Measurements from ENCODE around the gene NEO1.

The NEO1 gene

GRCh38 chr15:73329501-73330200, 277.4 kb downstream of the NEO1 start:
- DNase-seq: no peak

GRCh38 chr15:73330206-73331051, 278.2 kb downstream of the NEO1 start:
- in situ Hi-C loops (cut with HindIII; ENCODE audit: low pct_ligation_motif_present, low pct_unique_long_range_greater_than_20kb, low sequenced_read_pairs): no loop called here
- DNase-seq: no peak

More at GRCh38 chr15:73329501-73330200, 277.4 kb downstream of the NEO1 start:
- in situ Hi-C loops (cut with HindIII; ENCODE audit: low pct_ligation_motif_present, low pct_unique_long_range_greater_than_20kb, low sequenced_read_pairs): no loop called here

DNA sequence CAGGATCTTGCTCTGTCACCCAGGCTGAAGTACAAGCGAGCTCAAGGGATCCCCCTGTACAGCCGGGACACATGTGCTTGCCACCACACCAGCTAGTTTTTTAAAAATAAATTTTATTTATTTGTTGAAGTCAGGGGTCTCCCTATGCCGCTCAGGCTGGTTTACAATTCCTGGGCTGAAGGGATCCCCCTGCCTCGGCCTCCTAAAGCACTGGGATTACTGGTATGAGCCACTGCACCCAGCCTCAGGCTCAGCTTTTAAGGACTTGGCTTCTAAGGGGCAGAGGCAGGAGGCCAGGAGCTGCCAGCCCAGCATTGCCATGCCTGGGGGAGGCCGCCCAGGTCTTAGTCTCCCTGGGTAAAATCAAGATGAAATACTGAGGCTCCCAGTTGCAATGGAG, 279.2 kb downstream of the NEO1 start:
- DNase-seq: no peak
- in situ Hi-C loops (cut with HindIII; ENCODE audit: low pct_ligation_motif_present, low pct_unique_long_range_greater_than_20kb, low sequenced_read_pairs): no loop called here

GRCh38 chr15:73331991-73332925, 280.0 kb downstream of the NEO1 start:
- in situ Hi-C loops (cut with HindIII; ENCODE audit: low pct_ligation_motif_present, low pct_unique_long_range_greater_than_20kb, low sequenced_read_pairs): no loop called here

GRCh38 chr15:73333001-73333400, 280.7 kb downstream of the NEO1 start:
- DNase-seq: no peak
- in situ Hi-C loops (cut with HindIII; ENCODE audit: low pct_ligation_motif_present, low pct_unique_long_range_greater_than_20kb, low sequenced_read_pairs): no loop called here

More at GRCh38 chr15:73331991-73332925, 280.0 kb downstream of the NEO1 start:
- no peak for DNase-seq

DNA sequence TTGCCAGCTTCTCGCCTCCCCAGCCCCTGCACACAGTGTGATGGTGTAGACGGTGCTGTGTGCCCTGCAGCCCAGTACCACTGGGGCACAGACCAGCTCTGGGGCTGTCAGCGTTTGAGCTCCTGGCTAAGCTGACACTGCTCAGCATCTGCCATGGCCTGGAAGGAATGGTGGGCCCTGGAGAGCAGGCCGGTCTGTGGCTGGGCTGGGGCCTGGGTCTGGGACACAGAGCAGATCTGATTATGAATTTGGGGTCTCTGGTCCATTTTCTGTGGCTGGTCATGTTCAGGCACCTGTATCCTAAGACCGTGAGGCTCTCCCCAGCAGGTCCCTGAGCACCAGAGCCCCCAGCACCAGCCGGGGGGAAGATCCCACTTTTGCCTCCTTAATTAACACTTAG, 281.8 kb downstream of the NEO1 start:
- in situ Hi-C loops (cut with HindIII; ENCODE audit: low pct_ligation_motif_present, low pct_unique_long_range_greater_than_20kb, low sequenced_read_pairs): no loop called here
- DNase-seq: no peak

DNA sequence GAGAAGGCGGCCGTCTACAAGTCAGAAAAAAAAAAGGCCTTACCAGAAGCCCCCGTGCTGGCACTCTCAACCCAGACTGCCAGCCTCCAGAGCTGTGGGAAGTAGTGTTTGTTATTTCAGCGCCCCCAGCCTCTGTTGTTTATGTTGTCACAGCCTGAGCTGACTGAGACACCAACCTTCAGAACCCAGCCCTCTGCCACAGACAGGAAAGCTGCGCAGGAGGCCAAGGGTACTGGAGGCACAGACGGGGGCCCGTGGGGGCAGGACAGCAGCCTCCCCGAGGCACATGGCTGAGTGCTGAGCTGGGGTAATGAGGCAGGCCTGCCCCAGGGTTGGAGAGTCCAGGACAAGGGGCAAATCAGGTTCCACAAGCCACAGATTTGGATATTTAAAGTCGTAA, 282.8 kb downstream of the NEO1 start:
- in situ Hi-C loops (cut with HindIII; ENCODE audit: low pct_ligation_motif_present, low pct_unique_long_range_greater_than_20kb, low sequenced_read_pairs): no loop called here
- no peak for DNase-seq

- in situ Hi-C loops (cut with HindIII; ENCODE audit: low pct_ligation_motif_present, low pct_unique_long_range_greater_than_20kb, low sequenced_read_pairs): no loop called here
- DNase-seq: no peak
Observed at GRCh38 chr15:73335471-73335870, 283.2 kb downstream of the NEO1 start.

GRCh38 chr15:73336756-73337155, 284.5 kb downstream of the NEO1 start:
- DNase-seq: no peak
- in situ Hi-C loops (cut with HindIII; ENCODE audit: low pct_ligation_motif_present, low pct_unique_long_range_greater_than_20kb, low sequenced_read_pairs): no loop called here

DNA sequence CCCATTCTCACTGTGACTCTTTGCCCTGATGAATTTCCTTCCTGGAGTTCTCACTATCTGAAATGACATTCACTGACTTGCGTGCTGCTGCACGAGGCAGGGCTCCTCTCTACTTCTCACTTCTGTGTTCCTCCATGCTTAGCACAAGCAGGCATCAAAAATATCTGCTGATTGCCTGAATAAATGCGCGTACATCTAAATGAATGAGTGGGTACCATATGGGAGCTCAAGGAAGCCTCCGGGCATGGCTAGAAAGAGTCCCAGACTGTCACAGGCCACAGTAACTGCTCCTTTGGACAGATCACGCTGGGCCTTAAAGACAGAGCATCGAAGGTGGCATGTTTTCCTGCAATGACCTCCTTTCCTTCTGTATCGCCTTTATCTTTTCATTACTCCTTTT, 284.9 kb downstream of the NEO1 start:
- DNase-seq: no peak
- in situ Hi-C loops (cut with HindIII; ENCODE audit: low pct_ligation_motif_present, low pct_unique_long_range_greater_than_20kb, low sequenced_read_pairs): no loop called here

GRCh38 chr15:73338058-73338457, 285.8 kb downstream of the NEO1 start:
- in situ Hi-C loops (cut with HindIII; ENCODE audit: low pct_ligation_motif_present, low pct_unique_long_range_greater_than_20kb, low sequenced_read_pairs): no loop called here

DNA sequence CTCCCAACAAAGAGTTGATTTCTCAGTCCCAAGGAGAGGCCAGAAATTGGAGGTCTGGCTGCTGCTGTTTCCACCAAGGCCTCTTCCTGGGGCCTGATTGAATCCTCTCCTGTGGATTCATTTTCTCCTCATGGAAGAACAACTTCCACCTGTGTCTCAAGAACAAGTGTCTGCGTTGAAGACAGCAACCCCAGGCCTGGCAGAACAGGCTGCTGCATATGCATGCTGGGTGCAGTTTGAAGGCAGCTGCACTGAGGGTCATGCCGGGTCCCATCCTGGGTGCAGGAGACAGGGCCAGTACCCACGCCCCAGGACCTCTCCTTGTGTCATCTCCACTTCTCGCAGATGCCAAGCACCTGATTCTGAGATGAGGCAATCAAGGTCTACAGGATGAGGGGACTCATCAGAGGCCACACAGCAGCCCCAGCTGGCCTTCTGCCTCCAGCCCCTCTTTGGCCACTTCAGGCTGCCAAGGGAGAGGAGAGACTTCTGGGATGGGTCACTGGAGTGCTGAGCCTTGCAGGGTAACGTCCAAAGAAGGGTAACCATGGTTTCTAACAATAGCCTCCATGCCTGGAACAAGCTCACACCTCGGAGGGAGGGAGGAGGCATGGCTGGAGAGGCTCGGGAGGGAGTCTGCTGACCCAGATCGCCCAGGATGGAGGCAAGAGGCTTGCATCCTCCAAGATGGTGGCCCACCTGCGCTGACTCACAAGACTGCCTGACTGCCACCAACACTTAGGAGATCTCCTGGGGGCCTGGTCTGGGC, 286.5 kb downstream of the NEO1 start:
- DNase-seq: no peak
- in situ Hi-C loops (cut with HindIII; ENCODE audit: low pct_ligation_motif_present, low pct_unique_long_range_greater_than_20kb, low sequenced_read_pairs): no loop called here

More at GRCh38 chr15:73338058-73338457, 285.8 kb downstream of the NEO1 start:
- DNase-seq: no peak

GRCh38 chr15:73340502-73341192, 288.4 kb downstream of the NEO1 start:
- in situ Hi-C loops (cut with HindIII; ENCODE audit: low pct_ligation_motif_present, low pct_unique_long_range_greater_than_20kb, low sequenced_read_pairs): no loop called here
- DNase-seq: no peak

DNA sequence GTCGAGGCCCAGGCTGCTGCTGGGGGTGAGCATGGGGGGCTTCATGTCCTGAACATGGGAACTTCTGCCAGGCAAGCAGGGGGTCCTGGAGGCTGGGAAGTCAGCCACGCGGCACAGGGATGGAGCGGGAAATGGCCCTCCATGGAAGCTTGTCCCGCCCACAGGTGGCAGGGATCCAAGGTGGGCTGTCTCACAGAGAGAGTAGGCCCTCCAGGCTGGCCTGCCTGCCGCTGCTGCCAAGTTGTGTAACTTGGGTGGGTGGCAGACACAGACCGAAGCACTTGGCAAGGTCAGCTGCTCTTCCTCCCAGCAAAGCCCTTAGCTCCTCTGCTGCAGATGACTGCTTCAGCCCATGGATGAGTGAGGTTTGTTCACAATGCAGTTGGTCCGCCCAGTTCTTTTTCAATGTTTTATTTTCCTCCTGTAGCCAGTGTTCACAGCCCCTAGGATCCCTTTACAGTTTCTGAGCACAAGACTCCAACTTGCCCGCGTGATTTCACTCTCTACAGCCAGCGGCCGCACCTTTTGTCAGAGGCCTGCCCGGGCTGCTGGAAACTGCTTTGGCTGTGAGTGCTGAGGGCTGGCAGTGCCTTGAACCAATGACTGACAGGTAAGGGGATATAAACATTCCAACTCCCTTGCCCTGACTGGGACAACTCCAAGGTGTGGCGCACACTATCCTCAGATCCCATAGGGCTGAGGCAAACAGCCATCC, 289.8 kb downstream of the NEO1 start:
- in situ Hi-C loops (cut with HindIII; ENCODE audit: low pct_ligation_motif_present, low pct_unique_long_range_greater_than_20kb, low sequenced_read_pairs): no loop called here
- DNase-seq: no peak

GRCh38 chr15:73344056-73344455, 291.8 kb downstream of the NEO1 start:
- in situ Hi-C loops (cut with HindIII; ENCODE audit: low pct_ligation_motif_present, low pct_unique_long_range_greater_than_20kb, low sequenced_read_pairs): no loop called here
- DNase-seq: no peak

DNA sequence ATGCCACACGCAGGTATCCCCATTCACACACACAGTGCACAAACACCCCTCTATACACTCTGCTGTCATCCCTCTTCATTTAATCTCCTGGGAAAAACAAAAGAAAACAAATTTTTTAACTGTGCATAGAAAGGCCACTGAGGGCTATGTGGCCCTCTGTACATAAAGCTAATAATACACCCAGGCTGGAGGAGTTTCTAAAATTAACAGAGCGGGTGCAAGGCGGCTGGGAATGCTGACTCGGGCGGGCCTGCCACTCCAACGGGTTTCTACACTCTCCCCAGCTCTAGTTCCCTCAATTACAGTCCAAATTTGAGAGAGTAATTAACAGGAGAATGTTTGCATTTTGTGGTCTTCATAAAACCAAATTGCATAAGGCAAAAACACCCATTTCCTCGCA, 293.4 kb downstream of the NEO1 start:
- no peak for DNase-seq
- in situ Hi-C loops (cut with HindIII; ENCODE audit: low pct_ligation_motif_present, low pct_unique_long_range_greater_than_20kb, low sequenced_read_pairs): no loop called here

- peak; percentile 45 for DNase-seq
- in situ Hi-C loops (cut with HindIII; ENCODE audit: low pct_ligation_motif_present, low pct_unique_long_range_greater_than_20kb, low sequenced_read_pairs): no loop called here
Observed at GRCh38 chr15:73346735-73347312, 294.6 kb downstream of the NEO1 start.

Measured in ACHN (cell line).